ENCODE measurements around the gene RNF144B.

DNA sequence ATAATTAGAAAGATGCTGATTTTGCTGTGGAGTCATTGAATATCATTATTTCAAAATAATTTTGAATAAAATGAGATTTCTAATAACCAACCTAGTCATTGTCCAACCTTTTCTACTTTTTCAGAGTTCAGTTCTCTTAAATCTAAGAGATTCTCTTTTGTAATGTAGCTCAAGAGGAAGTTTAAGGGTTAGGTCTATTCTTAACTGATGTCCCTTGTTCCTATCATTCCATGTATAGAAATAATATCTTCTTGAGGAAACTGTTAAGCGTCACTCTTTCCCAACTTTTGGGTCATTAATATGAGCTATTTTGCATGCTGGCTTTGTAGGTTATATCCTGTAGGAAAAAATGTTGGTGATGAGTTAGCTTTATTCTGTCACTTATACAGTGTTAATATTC is 27.0 kb downstream of the RNF144B start:
- TF ChIP-seq EZH2 (IDR thresholded peaks at IDR 0.05; ENCODE audit: borderline replicate concordance, insufficient read depth, low read depth, low read length, poor library complexity, severe bottlenecking): no peak
- TF ChIP-seq, protein P1, sequence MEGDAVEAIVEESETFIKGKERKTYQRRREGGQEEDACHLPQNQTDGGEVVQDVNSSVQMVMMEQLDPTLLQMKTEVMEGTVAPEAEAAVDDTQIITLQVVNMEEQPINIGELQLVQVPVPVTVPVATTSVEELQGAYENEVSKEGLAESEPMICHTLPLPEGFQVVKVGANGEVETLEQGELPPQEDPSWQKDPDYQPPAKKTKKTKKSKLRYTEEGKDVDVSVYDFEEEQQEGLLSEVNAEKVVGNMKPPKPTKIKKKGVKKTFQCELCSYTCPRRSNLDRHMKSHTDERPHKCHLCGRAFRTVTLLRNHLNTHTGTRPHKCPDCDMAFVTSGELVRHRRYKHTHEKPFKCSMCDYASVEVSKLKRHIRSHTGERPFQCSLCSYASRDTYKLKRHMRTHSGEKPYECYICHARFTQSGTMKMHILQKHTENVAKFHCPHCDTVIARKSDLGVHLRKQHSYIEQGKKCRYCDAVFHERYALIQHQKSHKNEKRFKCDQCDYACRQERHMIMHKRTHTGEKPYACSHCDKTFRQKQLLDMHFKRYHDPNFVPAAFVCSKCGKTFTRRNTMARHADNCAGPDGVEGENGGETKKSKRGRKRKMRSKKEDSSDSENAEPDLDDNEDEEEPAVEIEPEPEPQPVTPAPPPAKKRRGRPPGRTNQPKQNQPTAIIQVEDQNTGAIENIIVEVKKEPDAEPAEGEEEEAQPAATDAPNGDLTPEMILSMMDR (IDR thresholded peaks at IDR 0.05): no peak
